K562 (cell line): ENCODE results near the gene IMP4. TPM values are rescaled to one million over a fixed set of nuclear protein-coding genes. Genes with fewer than 3 reads are reported as not detected.

Source experiments
- BCLAF1 ChIP-seq, 2 experiments: fragments of 450-650 bp in 1 of 2; IDR thresholded peaks; 2 replicates each; pipeline ENCODE4 v1.6.1; 2011 to 2017; ENCODE audit warnings: low read depth in 2 of 2, antibody characterized with exemption in 1 of 2, borderline replicate concordance in 1 of 2, low read length in 1 of 2, mild to moderate bottlenecking in 1 of 2, mixed read lengths in 1 of 2; ENCODE audit not compliant: control insufficient read depth in 1 of 2
- CXXC5 ChIP-seq: fragments of 250-450 bp; sonication (Bioruptor Pico); IDR thresholded peaks from 2 replicates; pipeline ENCODE4 v1.8.0; 2022; ENCODE audit warnings: inconsistent platforms, mild to moderate bottlenecking, moderate library complexity
- GATAD2B ChIP-seq: fragments of 450-650 bp; IDR thresholded peaks from 2 replicates; pipeline ENCODE4 v1.6.1; 2017; ENCODE audit warnings: mild to moderate bottlenecking, borderline replicate concordance
- GTF2A2 ChIP-seq: IDR thresholded peaks from 2 replicates; pipeline ENCODE4 v1.6.1; 2016; ENCODE audit warnings: mild to moderate bottlenecking, missing genetic modification characterization, missing compliant biosample characterization
- HNRNPLL ChIP-seq: fragments of 200-400 bp; formaldehyde crosslinking; IDR thresholded peaks from 2 replicates; pipeline ENCODE4 v1.6.1; 2017; ENCODE audit warnings: low read length, low read depth, mild to moderate bottlenecking; ENCODE audit not compliant: poor library complexity, severe bottlenecking
- MXI1 ChIP-seq: IDR thresholded peaks from 2 replicates; pipeline ENCODE4 v1.6.1; 2011; ENCODE audit warnings: low read depth, mild to moderate bottlenecking, improper control_type of control experiment, low read length
- NEUROD1 ChIP-seq: fragments of 150-350 bp; IDR thresholded peaks from 2 replicates; pipeline ENCODE4 v1.6.1; 2014; ENCODE audit warnings: borderline replicate concordance, low read length, low read depth; ENCODE audit not compliant: partially characterized antibody
- NFIX ChIP-seq: fragments of 250-450 bp; sonication (Bioruptor Pico); IDR thresholded peaks from 2 replicates; pipeline ENCODE4 v1.4.0; 2020; ENCODE audit warnings: low read depth, mild to moderate bottlenecking, moderate library complexity
- RAD21 ChIP-seq, 2 experiments: fragments of 250-450 bp in 1 of 2; fragments of 450-650 bp in 1 of 2; sonication (Bioruptor Pico) in 1 of 2; formaldehyde crosslinking in 1 of 2; IDR thresholded peaks in 1 of 2; conservative IDR thresholded peaks in 1 of 2; 2 replicates each; pipeline versions ENCODE4 v1.4.0 to v1.8.0; 2020 to 2022; ENCODE audit warnings: mild to moderate bottlenecking in 2 of 2, moderate library complexity in 1 of 2
- TFAM ChIP-seq: fragments of 250-450 bp; sonication (Bioruptor Pico); conservative IDR thresholded peaks from 2 replicates; pipeline ENCODE4 v1.5.0; 2021; ENCODE audit warnings: mild to moderate bottlenecking, moderate library complexity
- ZBTB17 ChIP-seq: fragments of 450-650 bp; formaldehyde crosslinking; IDR thresholded peaks from 2 replicates; pipeline ENCODE4 v1.4.0; 2020; ENCODE audit warnings: mild to moderate bottlenecking
- ZBTB33 ChIP-seq: sonication (generic); formaldehyde crosslinking; IDR thresholded peaks from 2 replicates; pipeline ENCODE4 v1.8.1; 2023; ENCODE audit warnings: mild to moderate bottlenecking, missing genetic modification reagents
- ZBTB5 ChIP-seq: fragments of 450-650 bp; IDR thresholded peaks from 2 replicates; pipeline ENCODE4 v1.6.1; 2017; ENCODE audit warnings: antibody characterized with exemption
- ZBTB7A ChIP-seq: IDR thresholded peaks from 2 replicates; pipeline ENCODE4 v1.6.1; 2011; ENCODE audit warnings: low read depth, mild to moderate bottlenecking, low read length, moderate library complexity, borderline replicate concordance; ENCODE audit not compliant: control insufficient read depth
- ZEB2 ChIP-seq: fragments of 450-650 bp; IDR thresholded peaks from 2 replicates; pipeline ENCODE4 v1.6.1; 2016
- ZNF384 ChIP-seq: IDR thresholded peaks from 2 replicates; pipeline ENCODE4 v1.6.1; 2012; ENCODE audit warnings: low read depth, low read length, improper control_type of control experiment
- ZNF511 ChIP-seq: sonication (generic); formaldehyde crosslinking; IDR thresholded peaks from 2 replicates; pipeline ENCODE4 v1.8.0; 2022; ENCODE audit warnings: mild to moderate bottlenecking, missing genetic modification reagents
- polyA plus RNA-seq, 8 experiments: library from polyadenylated mRNA; depleted of rRNA in 4 of 8; stranded (reverse) in 5 of 8; unstranded in 3 of 8; fragments of >200 nt; fragmentation: Nextera tagmentation in 2 of 8; fragmentation: Illumina TruSeq in 1 of 8; extraction: Ambion mirVana in 2 of 8; extraction: Trizol in 1 of 8; gene quantifications; 2 replicates each; pipeline versions ENCODE4 v1.2.1 to v1.2.3, GENCODE V29; 2011 to 2014; ENCODE audit warnings: inconsistent platforms in 1 of 8, missing spikeins in 1 of 8
- total RNA-seq, 7 experiments: library from RNA; depleted of rRNA in 6 of 7; stranded (reverse); fragments of >200 nt in 6 of 7; fragmentation: Illumina TruSeq in 2 of 7; extraction: Trizol in 2 of 7; gene quantifications; 2 replicates each; pipeline versions ENCODE4 v1.2.1 to v1.2.3, GENCODE V29; 2011 to 2021; ENCODE audit warnings: low replicate concordance in 1 of 7

IMP4 gene
- total and polyA plus RNA-seq, 9 of the 15 experiments (the other 6 are each of a cell fraction or from before 2014, with no cell fraction given) = 35.4 to 209 (median 100.0) TPM

- TF ChIP-seq NFIX (CRISPR knock-in tag) (no peak), ZNF384 (no peak), ZEB2 (no peak), NEUROD1 (no peak), HNRNPLL (no peak), CXXC5 (peak; percentile 18; the same call in 1 of the 2 replicates), BCLAF1 (IDR thresholded peaks at IDR 0.05; ENCODE audit: borderline replicate concordance in 1 of 2, control insufficient read depth in 1 of 2, low read depth in 2 of 2, low read length in 1 of 2) (no peak), ZBTB7A (peak; percentile 74; the same call in 1 of the 2 replicates), GATAD2B (0 out of 2 replicates have a peak, but pooled peaks have one; percentile 16), ZNF511 (CRISPR knock-in tag) (no peak), ZBTB5 (no peak), ZBTB33 (0 out of 2 replicates have a peak, but pooled peaks have one; percentile 42), RAD21 (CRISPR knock-in tag; conservative IDR thresholded peaks at IDR 0.05 in 1 of 2, IDR thresholded peaks at IDR 0.05 in 1 of 2) (peak; percentile 9 to 13; a peak in 1 of 4 replicates), GTF2A2 (tag) (no peak), ZBTB17 (CRISPR knock-in tag) (no peak), MXI1 (no peak), TFAM (no peak)
These were observed 14.8 kb upstream of the IMP4 start (continued) for GRCh38 chr2:130327703-130328527.
